Measurements from ENCODE around the gene SPO11.

DNA sequence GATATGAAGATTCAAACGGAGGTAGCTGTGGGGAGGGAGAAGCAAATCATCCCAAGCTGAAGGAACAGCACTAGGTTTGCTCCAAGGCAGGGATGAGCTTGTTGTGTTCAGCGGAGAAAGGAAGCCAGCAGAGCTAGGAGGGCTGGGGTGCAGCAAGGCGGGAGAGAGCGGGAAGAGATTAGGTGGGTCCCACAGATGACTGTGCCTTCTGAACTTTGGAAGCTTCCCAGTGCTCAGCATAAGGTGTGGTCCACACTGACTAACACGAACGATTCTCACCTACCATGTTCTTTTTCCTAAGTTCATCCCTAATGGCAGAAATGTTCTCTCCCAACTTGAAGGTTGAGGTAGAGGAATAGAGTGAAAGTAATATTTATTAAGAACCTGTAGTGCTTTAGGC lies 22.7 kb downstream of the SPO11 start:
- TF ChIP-seq CTCF (IDR thresholded peaks at IDR 0.05) (no peak), POLR2A (IDR thresholded peaks at IDR 0.05) (no peak)
